K562 (cell line): ENCODE measurements around the gene RPRML. TPM values are rescaled to one million over a fixed set of nuclear protein-coding genes. Genes with fewer than 3 reads are reported as not detected.

Experiments
- CHD7 ChIP-seq: fragments of 200-600 bp; sonication (generic); IDR thresholded peaks from one replicate; pipeline ENCODE4 v1.6.1; 2012; ENCODE audit warnings: mild to moderate bottlenecking, low read depth, low read length, inconsistent platforms
- E4F1 ChIP-seq: fragments of 250-450 bp; sonication (Bioruptor Pico); IDR thresholded peaks from 2 replicates; pipeline ENCODE4 v1.5.0; 2021; ENCODE audit warnings: mild to moderate bottlenecking, borderline replicate concordance
- OTX1 ChIP-seq: fragments of 450-650 bp; formaldehyde crosslinking; IDR thresholded peaks from 2 replicates; pipeline ENCODE4 v1.4.0; 2022; ENCODE audit warnings: mild to moderate bottlenecking
- RAD21 ChIP-seq, 2 experiments: fragments of 250-450 bp in 1 of 2; fragments of 450-650 bp in 1 of 2; sonication (Bioruptor Pico) in 1 of 2; formaldehyde crosslinking in 1 of 2; IDR thresholded peaks in 1 of 2; conservative IDR thresholded peaks in 1 of 2; 2 replicates each; pipeline versions ENCODE4 v1.4.0 to v1.8.0; 2020 to 2022; ENCODE audit warnings: mild to moderate bottlenecking in 2 of 2, moderate library complexity in 1 of 2
- SLC30A9 ChIP-seq: fragments of 250-450 bp; sonication (Bioruptor Pico); IDR thresholded peaks from 2 replicates; pipeline ENCODE4 v1.8.0; 2022; ENCODE audit warnings: mild to moderate bottlenecking, moderate library complexity
- TOE1 ChIP-seq, 2 experiments: fragments of 450-650 bp in 1 of 2; sonication (generic) in 1 of 2; formaldehyde crosslinking in 1 of 2; IDR thresholded peaks; 2 replicates each; pipeline versions ENCODE4 v1.7.1 to v1.8.0; 2016 to 2022; ENCODE audit warnings: borderline replicate concordance in 2 of 2, mild to moderate bottlenecking in 2 of 2, antibody characterized with exemption in 1 of 2, inconsistent platforms in 1 of 2, low read depth in 1 of 2, missing genetic modification reagents in 1 of 2, moderate library complexity in 1 of 2
- ZNF699 ChIP-seq: fragments of 250-450 bp; sonication (Bioruptor Pico); IDR thresholded peaks from 2 replicates; pipeline ENCODE4 v1.8.0; 2021; ENCODE audit warnings: mild to moderate bottlenecking, moderate library complexity; ENCODE audit not compliant: insufficient replicate concordance
- polyA plus RNA-seq, 8 experiments: library from polyadenylated mRNA; depleted of rRNA in 4 of 8; stranded (reverse) in 5 of 8; unstranded in 3 of 8; fragments of >200 nt; fragmentation: Nextera tagmentation in 2 of 8; fragmentation: Illumina TruSeq in 1 of 8; extraction: Ambion mirVana in 2 of 8; extraction: Trizol in 1 of 8; gene quantifications; 2 replicates each; pipeline versions ENCODE4 v1.2.1 to v1.2.3, GENCODE V29; 2011 to 2014; ENCODE audit warnings: inconsistent platforms in 1 of 8, missing spikeins in 1 of 8
- total RNA-seq, 7 experiments: library from RNA; depleted of rRNA in 6 of 7; stranded (reverse); fragments of >200 nt in 6 of 7; fragmentation: Illumina TruSeq in 2 of 7; extraction: Trizol in 2 of 7; gene quantifications; 2 replicates each; pipeline versions ENCODE4 v1.2.1 to v1.2.3, GENCODE V29; 2011 to 2021; ENCODE audit warnings: low replicate concordance in 1 of 7

The RPRML gene
- total and polyA plus RNA-seq, 9 of the 15 experiments (the other 6 are each of a cell fraction or from before 2014, with no cell fraction given): not detected

DNA sequence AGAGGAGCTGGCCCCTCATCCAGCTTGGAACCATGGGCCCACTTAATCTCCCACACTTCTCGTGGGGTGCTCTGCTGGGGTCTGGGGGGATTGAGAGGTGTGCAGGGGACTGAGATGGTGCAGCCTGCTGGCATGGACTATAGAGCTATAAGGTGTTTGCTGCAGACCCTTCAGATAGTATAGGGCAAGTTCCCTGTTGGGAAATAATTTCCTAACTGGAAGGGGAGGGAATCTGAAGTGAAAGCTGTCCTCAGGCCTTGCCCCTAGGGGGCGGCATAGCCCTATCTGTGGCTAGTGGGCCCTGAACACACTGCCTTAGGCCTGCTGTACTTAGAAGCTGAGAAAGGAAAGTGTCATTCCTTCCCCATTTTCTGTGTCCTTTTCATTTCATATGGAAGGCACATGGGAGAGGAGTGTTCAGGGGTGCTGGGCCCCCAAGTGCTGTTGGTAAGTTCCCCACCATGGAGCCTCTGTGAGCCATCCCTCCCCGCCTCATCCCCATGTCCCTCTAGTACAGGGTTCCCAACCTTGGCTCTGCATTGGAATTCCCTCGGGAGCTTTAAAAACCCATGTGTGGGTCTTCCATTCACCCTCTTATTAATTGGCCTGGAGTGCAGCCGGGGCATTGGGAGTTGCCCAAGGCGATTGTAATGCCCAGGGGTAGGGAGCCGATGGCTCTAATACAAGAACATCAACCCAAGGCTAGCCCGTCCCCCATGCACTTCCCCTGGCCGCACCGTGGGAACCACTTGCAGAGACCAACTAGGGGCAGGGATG, 36.4 kb downstream of the RPRML start (continued):
- TF ChIP-seq CHD7: no peak
- no peak for TF ChIP-seq SLC30A9
- TF ChIP-seq TOE1 (IDR thresholded peaks at IDR 0.05; ENCODE audit: borderline replicate concordance): no peak
- TF ChIP-seq TOE1 (CRISPR knock-in tag; IDR thresholded peaks at IDR 0.05; ENCODE audit: borderline replicate concordance, low read depth): 0 out of 2 replicates have a peak, but pooled peaks have one; percentile 32
- TF ChIP-seq RAD21 (CRISPR knock-in tag; conservative IDR thresholded peaks at IDR 0.05 in 1 of 2, IDR thresholded peaks at IDR 0.05 in 1 of 2): peak; percentile 54 to 80
- no peak for TF ChIP-seq E4F1
- TF ChIP-seq OTX1 (CRISPR knock-in tag): no peak
- TF ChIP-seq ZNF699 (CRISPR knock-in tag): no peak
